ENCODE measurements around the gene MINPP1.

- TF ChIP-seq CTCF (IDR thresholded peaks at IDR 0.05; ENCODE audit: low read depth, low read length, missing input control) (no peak), TAF1 (conservative IDR thresholded peaks at IDR 0.05) (no peak), HNF4G (IDR thresholded peaks at IDR 0.05) (no peak), EGR1 (IDR thresholded peaks at IDR 0.05; ENCODE audit: low read depth in 2 of 2) (no peak), GABPA (IDR thresholded peaks at IDR 0.05 in 1 of 2, conservative IDR thresholded peaks at IDR 0.05 in 1 of 2) (no peak), REST (IDR thresholded peaks at IDR 0.05) (no peak)
Measured at GRCh38 chr10:87523731-87524130, 19.0 kb downstream of the MINPP1 start.

Measured in liver (tissue), 3 donors.